Left ventricle myocardium superior (tissue), 1 donor: Measurements from ENCODE around the gene ZBTB40. TPM values are rescaled to one million over a fixed set of nuclear protein-coding genes. Genes with fewer than 3 reads are reported as not detected.

ENCODE experiments used
- ATAC-seq: fragments of 200-7000 bp; cut with Tn5 transposase; one replicate; pipeline ENCODE4 v1.9.1; 2020; ENCODE audit warnings: mild to moderate bottlenecking, moderate library complexity
- DNase-seq: peaks from one replicate; pipeline ENCODE4 v3.0.0-alpha.2; 2020
- intact Hi-C: fragments of 100-400 bp; cut with micrococcal nuclease; formaldehyde crosslinking; loops from one replicate; pipeline ENCODE4 v1.11.0; 2022
- long read RNA-seq: library from polyadenylated mRNA; unstranded; transcript quantifications from one replicate; pipeline ENCODE4 v2.0.0, GENCODE V29; 2021
- total RNA-seq: library from RNA; stranded (reverse); fragmentation: NEBNext Ultra II Directional; extraction: Animal tissue kit (Norgen Biotek cat#: 25700); gene quantifications from one replicate; pipeline ENCODE4 v1.2.1, GENCODE V29; 2021
- donor health status: DM: no; HTN: yes; CAD: no; lungs with severe emphysema.

ZBTB40 gene, protein sequence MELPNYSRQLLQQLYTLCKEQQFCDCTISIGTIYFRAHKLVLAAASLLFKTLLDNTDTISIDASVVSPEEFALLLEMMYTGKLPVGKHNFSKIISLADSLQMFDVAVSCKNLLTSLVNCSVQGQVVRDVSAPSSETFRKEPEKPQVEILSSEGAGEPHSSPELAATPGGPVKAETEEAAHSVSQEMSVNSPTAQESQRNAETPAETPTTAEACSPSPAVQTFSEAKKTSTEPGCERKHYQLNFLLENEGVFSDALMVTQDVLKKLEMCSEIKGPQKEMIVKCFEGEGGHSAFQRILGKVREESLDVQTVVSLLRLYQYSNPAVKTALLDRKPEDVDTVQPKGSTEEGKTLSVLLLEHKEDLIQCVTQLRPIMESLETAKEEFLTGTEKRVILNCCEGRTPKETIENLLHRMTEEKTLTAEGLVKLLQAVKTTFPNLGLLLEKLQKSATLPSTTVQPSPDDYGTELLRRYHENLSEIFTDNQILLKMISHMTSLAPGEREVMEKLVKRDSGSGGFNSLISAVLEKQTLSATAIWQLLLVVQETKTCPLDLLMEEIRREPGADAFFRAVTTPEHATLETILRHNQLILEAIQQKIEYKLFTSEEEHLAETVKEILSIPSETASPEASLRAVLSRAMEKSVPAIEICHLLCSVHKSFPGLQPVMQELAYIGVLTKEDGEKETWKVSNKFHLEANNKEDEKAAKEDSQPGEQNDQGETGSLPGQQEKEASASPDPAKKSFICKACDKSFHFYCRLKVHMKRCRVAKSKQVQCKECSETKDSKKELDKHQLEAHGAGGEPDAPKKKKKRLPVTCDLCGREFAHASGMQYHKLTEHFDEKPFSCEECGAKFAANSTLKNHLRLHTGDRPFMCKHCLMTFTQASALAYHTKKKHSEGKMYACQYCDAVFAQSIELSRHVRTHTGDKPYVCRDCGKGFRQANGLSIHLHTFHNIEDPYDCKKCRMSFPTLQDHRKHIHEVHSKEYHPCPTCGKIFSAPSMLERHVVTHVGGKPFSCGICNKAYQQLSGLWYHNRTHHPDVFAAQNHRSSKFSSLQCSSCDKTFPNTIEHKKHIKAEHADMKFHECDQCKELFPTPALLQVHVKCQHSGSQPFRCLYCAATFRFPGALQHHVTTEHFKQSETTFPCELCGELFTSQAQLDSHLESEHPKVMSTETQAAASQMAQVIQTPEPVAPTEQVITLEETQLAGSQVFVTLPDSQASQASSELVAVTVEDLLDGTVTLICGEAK
- total RNA-seq, result 18.4 TPM
- long read RNA-seq, partial matches to known transcripts, result 2 of 29 reads
- long read RNA-seq, other reads (novel, unspliced or antisense), result 27 of 29 reads

GRCh38 chr1:22451702-22452480 is at the start of gene ZBTB40:
TSS of gene ZBTB40 (plus strand) at chr1:22451851. CDS start at chr1:22489949, 38,098 bp downstream.
- intact Hi-C loops, result no loop called here
- peak; percentile 95 for ATAC-seq
- peak; percentile 99 for DNase-seq

GRCh38 chr1:22402356-22403053 is 49.1 kb upstream of the ZBTB40 start:
- no peak for ATAC-seq
- intact Hi-C loops, result no loop called here
- DNase-seq, result no peak

DNA sequence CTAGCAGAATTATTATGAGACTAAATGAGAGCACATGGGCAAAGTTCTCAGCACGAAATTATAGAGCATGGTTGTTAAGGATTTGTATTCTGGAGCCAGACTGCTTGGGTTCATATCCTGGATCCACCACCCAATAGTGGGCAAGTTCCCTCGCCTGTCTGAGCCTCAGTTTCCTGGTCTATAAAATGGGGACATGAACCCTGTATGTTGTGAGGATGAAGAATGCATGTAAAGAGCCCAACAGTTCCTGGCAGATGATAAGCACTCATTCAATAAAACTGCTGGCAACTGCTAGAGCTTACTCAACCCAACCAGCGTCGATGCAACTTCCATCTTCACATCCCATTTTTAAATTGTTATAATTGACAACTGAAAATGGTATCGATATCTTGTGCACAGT is 47.2 kb upstream of the ZBTB40 start:
- ATAC-seq, result no peak
- intact Hi-C loops, result no loop called here
- DNase-seq, result no peak

DNA sequence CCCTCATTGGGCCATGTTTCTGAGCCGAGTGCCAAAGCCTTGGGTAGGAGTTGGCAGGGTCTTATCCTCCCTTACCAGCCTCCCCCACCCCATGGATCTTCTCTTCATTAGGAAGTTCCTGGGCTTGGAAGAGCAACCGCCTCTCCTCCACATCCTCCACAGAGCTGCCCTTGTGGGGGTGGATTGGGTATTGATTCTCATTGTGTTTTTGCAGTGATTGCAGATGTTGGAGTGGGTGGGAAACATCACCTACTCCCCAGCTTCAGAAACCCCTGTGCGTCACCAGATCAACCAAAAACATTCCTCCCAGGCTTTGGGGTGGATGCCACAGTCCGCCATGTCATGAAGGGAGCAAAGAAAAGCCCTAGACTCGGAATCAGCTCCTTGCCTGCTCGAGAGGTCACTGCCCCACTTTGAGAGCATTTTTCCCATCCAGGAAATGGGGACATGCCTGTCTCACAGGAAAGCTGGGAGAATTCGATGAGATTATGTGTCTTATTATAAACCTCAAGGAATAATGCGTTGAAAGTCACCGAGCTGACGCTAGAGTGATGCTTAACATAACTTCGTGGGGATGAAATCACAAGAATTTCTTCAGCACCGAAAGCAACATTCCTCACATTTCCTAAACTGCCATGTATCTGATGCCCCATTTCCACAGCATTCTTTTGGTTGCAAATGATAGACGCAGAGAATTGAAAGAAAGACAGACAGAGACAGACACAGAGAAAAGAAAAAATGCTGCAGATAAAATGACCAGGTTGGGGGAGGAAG is 44.7 kb upstream of the ZBTB40 start:
- ATAC-seq (no peak), DNase-seq (no peak)
- intact Hi-C loops, result no loop called here

DNA sequence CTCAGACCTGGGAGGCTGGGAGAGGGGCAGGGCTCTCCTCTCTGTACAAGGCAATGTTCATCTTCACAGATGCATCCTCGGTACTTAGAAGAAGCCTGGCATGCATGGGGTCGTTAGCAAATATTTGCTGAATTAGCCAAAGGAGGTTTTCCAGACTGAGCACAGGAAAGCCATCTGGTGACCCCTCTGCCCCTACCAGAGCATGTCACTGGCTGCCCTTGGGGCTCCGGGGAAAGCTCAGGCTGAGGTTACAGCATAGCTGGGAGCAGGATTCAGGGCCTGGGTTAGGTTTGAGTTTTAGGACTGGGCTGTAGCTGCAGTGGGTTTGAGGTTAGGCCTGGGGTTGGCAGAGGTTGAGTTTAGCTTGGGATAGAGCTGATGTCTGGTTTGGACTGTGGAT is 43.4 kb upstream of the ZBTB40 start:
- DNase-seq (no peak), ATAC-seq (no peak)
- intact Hi-C loops, result no loop called here

- ATAC-seq (no peak), DNase-seq (no peak)
- intact Hi-C loops, result no loop called here
Measured at GRCh38 chr1:22410401-22410800, 41.2 kb upstream of the ZBTB40 start.

DNA sequence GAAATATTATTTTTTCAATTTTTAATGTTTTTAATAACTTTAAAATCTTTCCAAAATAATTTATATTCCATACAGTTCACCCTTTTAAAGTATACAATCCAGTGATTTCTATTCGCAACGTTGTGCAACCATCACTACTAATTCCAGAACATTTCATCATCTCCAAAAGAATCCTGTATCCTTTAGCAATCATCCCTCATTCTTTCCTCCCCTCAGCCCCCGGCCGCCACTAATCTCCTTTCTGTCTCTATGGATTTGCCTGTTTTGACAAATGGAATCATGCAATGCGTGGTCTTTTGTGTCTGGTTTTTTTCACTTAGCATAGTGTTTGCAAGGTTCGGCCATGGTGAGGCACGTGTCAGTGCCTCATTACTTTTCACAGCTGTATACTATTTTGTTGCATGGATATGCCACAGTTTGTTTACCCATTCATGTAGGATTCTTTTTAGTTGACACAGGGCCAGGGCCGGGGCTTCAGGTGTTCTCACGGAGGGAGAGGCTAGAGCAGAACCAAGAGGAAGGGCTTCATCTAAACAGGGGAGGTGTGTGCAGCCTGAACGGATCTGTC is 40.6 kb upstream of the ZBTB40 start:
- no peak for DNase-seq
- no peak for ATAC-seq
- intact Hi-C loops, result no loop called here

- ATAC-seq, result no peak
- no peak for DNase-seq
- intact Hi-C loops, result no loop called here
Measured at GRCh38 chr1:22411589-22411988, 40.1 kb upstream of the ZBTB40 start.

- intact Hi-C loops, result no loop called here
- no peak for DNase-seq
- ATAC-seq, result peak; percentile 41
Measured at GRCh38 chr1:22412932-22413727, 38.5 kb upstream of the ZBTB40 start.

- no peak for DNase-seq
- ATAC-seq, result no peak
- intact Hi-C loops, result no loop called here
Measured at GRCh38 chr1:22413799-22414198, 37.9 kb upstream of the ZBTB40 start.

- intact Hi-C loops, result no loop called here
- no peak for DNase-seq
- ATAC-seq, result no peak
Measured at GRCh38 chr1:22414244-22414751, 37.4 kb upstream of the ZBTB40 start.

DNA sequence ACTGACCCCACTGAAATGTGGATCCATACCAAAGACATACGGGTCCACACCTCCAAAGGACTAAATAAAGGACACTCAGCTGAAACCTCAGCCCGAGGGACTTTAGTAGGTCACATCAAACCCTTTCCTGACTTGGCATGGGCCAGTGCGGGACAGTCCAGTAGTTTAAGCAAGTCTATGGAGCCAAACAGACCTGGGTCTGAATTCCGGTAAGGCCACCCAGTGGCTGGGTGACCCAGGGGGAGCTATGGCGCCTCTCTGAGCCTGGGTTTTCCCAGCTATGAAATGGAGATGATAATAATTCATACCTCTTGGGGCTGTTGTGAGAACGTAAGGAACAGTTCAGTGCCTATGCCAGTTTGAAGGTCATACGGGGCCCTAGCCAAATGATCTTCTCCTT is 36.2 kb upstream of the ZBTB40 start:
- intact Hi-C loops, result no loop called here
- ATAC-seq (no peak), DNase-seq (no peak)

GRCh38 chr1:22416555-22417454 is 34.8 kb upstream of the ZBTB40 start:
- DNase-seq (peak; percentile 74), ATAC-seq (peak; percentile 53)
- intact Hi-C loops, result no loop called here

DNA sequence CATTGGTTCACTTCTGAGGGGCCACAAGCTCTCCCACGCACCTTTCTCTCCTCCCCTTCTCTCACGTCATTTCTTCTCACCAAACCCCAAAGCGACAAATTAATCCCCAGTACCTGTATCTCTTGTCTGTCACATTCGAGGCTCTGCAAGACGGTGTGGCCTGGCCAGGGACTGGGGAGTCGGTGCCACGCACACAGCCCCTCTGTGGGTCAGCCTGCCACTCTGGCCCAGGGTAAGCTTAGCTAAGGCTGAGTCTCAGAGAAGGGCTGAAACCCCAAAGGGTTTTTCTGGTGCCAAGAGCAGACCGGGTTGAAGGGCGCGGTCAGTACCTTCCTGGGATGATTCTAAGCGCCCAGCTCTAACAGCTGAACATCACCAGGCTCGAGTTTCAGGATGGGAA is 34.2 kb upstream of the ZBTB40 start:
- no peak for ATAC-seq
- intact Hi-C loops, result no loop called here
- no peak for DNase-seq

GRCh38 chr1:22418312-22418711 is 33.3 kb upstream of the ZBTB40 start:
- no peak for DNase-seq
- intact Hi-C loops, result no loop called here
- no peak for ATAC-seq
